Endometrial microvascular endothelial cells (primary cell): ENCODE results near the gene GJD2. TPM values are rescaled to one million over a fixed set of nuclear protein-coding genes. Genes with fewer than 3 reads are reported as not detected.

ENCODE experiments used
- in situ Hi-C: cut with HindIII; loops from 2 replicates; pipeline ENCODE4 v1.10.0; 2017; ENCODE audit warnings: low sequenced_read_pairs, low pct_unique_long_range_greater_than_20kb; ENCODE audit errors: inconsistent ontology term
- total RNA-seq: library from RNA; depleted of rRNA; stranded (reverse); fragments of >200 nt; gene quantifications from one replicate; pipeline ENCODE4 v1.2.3, GENCODE V29; 2015; ENCODE audit errors: inconsistent ontology term

The GJD2 gene
- total RNA-seq, result not detected

- in situ Hi-C loops, result no loop called here
Observed at GRCh38 chr15:34754674-34755418, at the start of gene GJD2. TSS of gene GJD2 (minus strand) at chr15:34754998. CDS start at chr15:34754488, 510 bp downstream.

- in situ Hi-C loops, result no loop called here
Observed at GRCh38 chr15:34804113-34804512, 49.3 kb upstream of the GJD2 start.

GRCh38 chr15:34802803-34803750 lies 48.3 kb upstream of the GJD2 start:
- in situ Hi-C loops, result no loop called here

GRCh38 chr15:34802371-34802770 lies 47.6 kb upstream of the GJD2 start:
- in situ Hi-C loops, result no loop called here

GRCh38 chr15:34799149-34800101 lies 44.6 kb upstream of the GJD2 start:
- in situ Hi-C loops, result no loop called here

GRCh38 chr15:34796847-34797435 lies 42.1 kb upstream of the GJD2 start:
- in situ Hi-C loops, result no loop called here

GRCh38 chr15:34795267-34796081 lies 40.7 kb upstream of the GJD2 start, which contains the start of gene ACTC1:
TSS of gene ACTC1 (minus strand) at chr15:34795549. CDS start at chr15:34794808, 741 bp downstream.
- in situ Hi-C loops, result no loop called here

- in situ Hi-C loops, result no loop called here
Observed at GRCh38 chr15:34794590-34795206, 39.9 kb upstream of the GJD2 start.

GRCh38 chr15:34793901-34794300 lies 39.1 kb upstream of the GJD2 start:
- in situ Hi-C loops, result no loop called here

GRCh38 chr15:34793071-34793470 lies 38.3 kb upstream of the GJD2 start:
- in situ Hi-C loops, result no loop called here

- in situ Hi-C loops, result no loop called here
Observed at GRCh38 chr15:34791701-34792100, 36.9 kb upstream of the GJD2 start.

- in situ Hi-C loops, result no loop called here
Observed at GRCh38 chr15:34790121-34790520, 35.3 kb upstream of the GJD2 start.

- in situ Hi-C loops, result no loop called here
Observed at GRCh38 chr15:34789326-34789725, 34.5 kb upstream of the GJD2 start.

GRCh38 chr15:34786206-34786605 lies 31.4 kb upstream of the GJD2 start:
- in situ Hi-C loops, result no loop called here

- in situ Hi-C loops, result no loop called here
Observed at GRCh38 chr15:34783991-34784390, 29.2 kb upstream of the GJD2 start.

- in situ Hi-C loops, result no loop called here
Observed at GRCh38 chr15:34783431-34783830, 28.6 kb upstream of the GJD2 start.

- in situ Hi-C loops, result no loop called here
Observed at GRCh38 chr15:34782901-34783300, 28.1 kb upstream of the GJD2 start.
